Activated CD4-positive, alpha-beta memory T cell treated with anti-CD3 and anti-CD28 coated beads, Interleukin-2, amount 10 ng/mL, durations not matched to agents 7 days and 5 days (primary cell): ENCODE results near the gene SBNO2. TPM values are rescaled to one million over a fixed set of nuclear protein-coding genes. Genes with fewer than 3 reads are reported as not detected.
A peak's percentile ranks its signal among the peaks of the same experiment; 100 is the strongest.
"Not testable (repeated sequence)": the region's sequence is repeated elsewhere in the genome, so short reads cannot be mapped to it uniquely, and the experiment has no call there.

ENCODE experiments used
- CTCF ChIA-PET: fragments of 350-600 bp; sonication (Branson Sonifier 250); formaldehyde crosslinking; loops from one replicate; lab custom pipeline; 2021; ENCODE audit warnings: antibody characterized with exemption, inconsistent platforms; lab: Charles Lee
- POLR2A ChIA-PET: fragments of 350-600 bp; sonication (Branson Sonifier 250); formaldehyde crosslinking; loops from one replicate; lab custom pipeline; 2021; ENCODE audit warnings: antibody characterized with exemption; lab: Charles Lee
- DNase-seq: peaks from one replicate; pipeline ENCODE4 v3.0.0-alpha.2; 2020
- H3K27ac Mint-ChIP-seq: one replicate; pipeline ENCODE4 v1.8.0; 2021; ENCODE audit warnings: mild to moderate bottlenecking, mixed read lengths
- H3K27me3 Mint-ChIP-seq: one replicate; pipeline ENCODE4 v1.8.0; 2021; ENCODE audit warnings: mixed read lengths
- H3K36me3 Mint-ChIP-seq: one replicate; pipeline ENCODE4 v1.8.0; 2021; ENCODE audit warnings: low read depth, mixed read lengths
- H3K4me1 Mint-ChIP-seq: one replicate; pipeline ENCODE4 v1.8.0; 2021; ENCODE audit warnings: mixed read lengths
- H3K4me3 Mint-ChIP-seq: one replicate; pipeline ENCODE4 v1.8.0; 2021; ENCODE audit warnings: mild to moderate bottlenecking, mixed read lengths
- H3K9me3 Mint-ChIP-seq: one replicate; pipeline ENCODE4 v1.8.0; 2021; ENCODE audit warnings: mixed read lengths
- total RNA-seq, 2 experiments: library from RNA; stranded (reverse); gene quantifications; one replicate each; pipeline ENCODE4 v1.2.3, GENCODE V29; 2021

Gene SBNO2
- total RNA-seq, 2 experiments from 2014 or later = 94.4 to 98.2 TPM

GRCh38 chr19:1121395-1121794 is 52.7 kb downstream of the SBNO2 start:
- POLR2A ChIA-PET = no interaction called here
- DNase-seq = no peak
- H3K9me3 Mint-ChIP-seq = no peaks in the 10 kb centered on the region
- H3K4me1 Mint-ChIP-seq = peaks cover 6% of the 10 kb centered on the region
- no peak overlapping the region for H3K4me3 Mint-ChIP-seq
- no peak overlapping the region for H3K27ac Mint-ChIP-seq
- CTCF ChIA-PET = no interaction called here
- peaks cover 46% of the 10 kb centered on the region for H3K36me3 Mint-ChIP-seq
- H3K27me3 Mint-ChIP-seq = no peaks in the 10 kb centered on the region

- POLR2A ChIA-PET = no interaction called here
- Mint-ChIP-seq H3K4me3 (no peak overlapping the region), H3K4me1 (peaks cover 2% of the 10 kb centered on the region), H3K27ac (no peak overlapping the region), H3K9me3 (no peaks in the 10 kb centered on the region), H3K27me3 (no peaks in the 10 kb centered on the region), H3K36me3 (peaks cover 38% of the 10 kb centered on the region)
- DNase-seq = no peak
- CTCF ChIA-PET = no interaction called here
Observed at GRCh38 chr19:1119475-1120217, 54.4 kb downstream of the SBNO2 start.

- H3K9me3 Mint-ChIP-seq = no peaks in the 10 kb centered on the region
Observed at GRCh38 chr19:1118999-1119398, 55.1 kb downstream of the SBNO2 start.

GRCh38 chr19:1117654-1118053 is 56.4 kb downstream of the SBNO2 start:
- no peaks in the 10 kb centered on the region for H3K9me3 Mint-ChIP-seq
- DNase-seq = no peak
- no peaks in the 10 kb centered on the region for H3K27me3 Mint-ChIP-seq
- H3K27ac Mint-ChIP-seq = no peak overlapping the region
- CTCF ChIA-PET = interaction anchor here (1.1 kb wide), 1 partner anchor 76 kb away, joined by 3 read pairs; no protein-coding TSS in a partner anchor
- no peak overlapping the region for H3K4me3 Mint-ChIP-seq
- POLR2A ChIA-PET = no interaction called here
- H3K4me1 Mint-ChIP-seq = peaks cover 6% of the 10 kb centered on the region
- peaks cover 31% of the 10 kb centered on the region for H3K36me3 Mint-ChIP-seq

More at GRCh38 chr19:1118999-1119398, 55.1 kb downstream of the SBNO2 start:
- CTCF ChIA-PET = no interaction called here
- POLR2A ChIA-PET = no interaction called here
- Mint-ChIP-seq H3K27ac (no peak overlapping the region), H3K4me3 (no peak overlapping the region), H3K27me3 (no peaks in the 10 kb centered on the region), H3K4me1 (peaks cover 2% of the 10 kb centered on the region), H3K36me3 (peaks cover 37% of the 10 kb centered on the region)
- no peak for DNase-seq

- CTCF ChIA-PET = interaction anchor here (0.9 kb wide), 1 partner anchor 13 kb away, joined by 3 read pairs; no protein-coding TSS in a partner anchor
- H3K36me3 Mint-ChIP-seq = peaks cover 31% of the 10 kb centered on the region
- no peaks in the 10 kb centered on the region for H3K9me3 Mint-ChIP-seq
- H3K4me1 Mint-ChIP-seq = peaks cover 6% of the 10 kb centered on the region
- H3K27me3 Mint-ChIP-seq = no peaks in the 10 kb centered on the region
- POLR2A ChIA-PET = interaction anchor here (1.1 to 1.2 kb wide), 3 partner anchors 14 to 152 kb away, joined by 3 to 5 read pairs (median 5); partner anchors contain the start of gene CIRBP
- no peak overlapping the region for H3K4me3 Mint-ChIP-seq
- H3K27ac Mint-ChIP-seq = no peak overlapping the region
- no peak for DNase-seq
Observed at GRCh38 chr19:1116726-1117581, 57.1 kb downstream of the SBNO2 start.

GRCh38 chr19:1115646-1116420 is 58.2 kb downstream of the SBNO2 start:
- Mint-ChIP-seq H3K27me3 (no peaks in the 10 kb centered on the region), H3K9me3 (no peaks in the 10 kb centered on the region), H3K4me3 (no peak overlapping the region), H3K4me1 (peaks cover 4% of the 10 kb centered on the region), H3K36me3 (peaks cover 20% of the 10 kb centered on the region), H3K27ac (no peak overlapping the region)
- ChIA-PET CTCF (interaction anchor here (0.9 to 1.0 kb wide), 2 partner anchors 12 to 14 kb away, joined by 3 read pairs; no protein-coding TSS in a partner anchor), POLR2A (interaction anchor here (1.0 to 1.6 kb wide), 5 partner anchors 13 to 317 kb away, joined by 3 to 5 read pairs (median 3); partner anchors contain the start of genes CIRBP and GPX4)
- DNase-seq = no peak

- H3K27me3 Mint-ChIP-seq, DNase-seq, CTCF ChIA-PET, H3K4me3 Mint-ChIP-seq, H3K9me3 Mint-ChIP-seq, H3K4me1 Mint-ChIP-seq, H3K27ac Mint-ChIP-seq: not testable (repeated sequence)
- peaks cover 14% of the 10 kb centered on the region for H3K36me3 Mint-ChIP-seq
- POLR2A ChIA-PET = interaction anchor here (1.0 to 2.5 kb wide), 4 partner anchors 8 to 316 kb away, joined by 3 to 15 read pairs (median 4); partner anchors contain the start of gene GPX4
Observed at GRCh38 chr19:1114728-1115127, 59.3 kb downstream of the SBNO2 start.

GRCh38 chr19:1113986-1114483 is 60.0 kb downstream of the SBNO2 start:
- Mint-ChIP-seq H3K36me3 (peaks cover 14% of the 10 kb centered on the region), H3K9me3 (no peaks in the 10 kb centered on the region), H3K4me3 (no peak overlapping the region), H3K27me3 (no peaks in the 10 kb centered on the region), H3K27ac (no peak overlapping the region), H3K4me1 (peaks cover 4% of the 10 kb centered on the region)
- DNase-seq = no peak
- ChIA-PET POLR2A (interaction anchor here (1.1 to 2.5 kb wide), 3 partner anchors 10 to 47 kb away, joined by 5 to 15 read pairs (median 7); partner anchors contain the start of gene ARHGAP45), CTCF (interaction anchor here (0.6 to 2.4 kb wide), 12 partner anchors 10 to 130 kb away, joined by 3 to 16 read pairs (median 4); no protein-coding TSS in a partner anchor)

- H3K4me1 Mint-ChIP-seq = peaks cover 4% of the 10 kb centered on the region
- POLR2A ChIA-PET = interaction anchor here (0.8 to 2.5 kb wide), 6 partner anchors 11 to 91 kb away, joined by 3 to 15 read pairs (median 4); partner anchors contain the start of genes ARHGAP45 and RNU6-2
- H3K27me3 Mint-ChIP-seq = no peaks in the 10 kb centered on the region
- H3K36me3 Mint-ChIP-seq = peaks cover 9% of the 10 kb centered on the region
- CTCF ChIA-PET = interaction anchor here (0.6 to 2.4 kb wide), 14 partner anchors 10 to 131 kb away, joined by 3 to 16 read pairs (median 4); no protein-coding TSS in a partner anchor
- DNase-seq = peak; percentile 81
- H3K27ac Mint-ChIP-seq = no peak overlapping the region
- H3K9me3 Mint-ChIP-seq = no peaks in the 10 kb centered on the region
- H3K4me3 Mint-ChIP-seq = no peak overlapping the region
Observed at GRCh38 chr19:1113030-1113985, 60.8 kb downstream of the SBNO2 start.

GRCh38 chr19:1112268-1113029 is 61.6 kb downstream of the SBNO2 start:
- ChIA-PET CTCF (interaction anchor here (1.0 to 2.4 kb wide), 6 partner anchors 11 to 102 kb away, joined by 3 to 16 read pairs (median 6); no protein-coding TSS in a partner anchor), POLR2A (interaction anchor here (0.8 to 2.5 kb wide), 5 partner anchors 18 to 91 kb away, joined by 3 to 15 read pairs (median 4); partner anchors contain the start of genes ARHGAP45 and RNU6-2)
- peaks cover 4% of the 10 kb centered on the region for H3K4me1 Mint-ChIP-seq
- no peak for DNase-seq
- H3K9me3 Mint-ChIP-seq = no peaks in the 10 kb centered on the region
- peaks cover 6% of the 10 kb centered on the region for H3K36me3 Mint-ChIP-seq
- no peaks in the 10 kb centered on the region for H3K27me3 Mint-ChIP-seq
- no peak overlapping the region for H3K27ac Mint-ChIP-seq
- H3K4me3 Mint-ChIP-seq = no peak overlapping the region
